CD4-positive, alpha-beta memory T cell (primary cell): ENCODE measurements around the gene ZBTB20. TPM values are rescaled to one million over a fixed set of nuclear protein-coding genes. Genes with fewer than 3 reads are reported as not detected.

Experiments
- CTCF ChIA-PET: fragments of 350-600 bp; sonication (Branson Sonifier 250); formaldehyde crosslinking; loops from one replicate; lab custom pipeline; 2021; ENCODE audit warnings: inconsistent platforms; ENCODE audit not compliant: partially characterized antibody; lab: Charles Lee
- POLR2A ChIA-PET: fragments of 350-600 bp; sonication (Branson Sonifier 250); formaldehyde crosslinking; loops from one replicate; lab custom pipeline; 2021; ENCODE audit not compliant: partially characterized antibody; lab: Charles Lee
- DNase-seq, 5 donors: peaks; one replicate each; pipeline versions ENCODE4 v3.0.0 to v3.0.0-alpha.2; 2020 to 2022; ENCODE audit warnings: mixed read lengths in 1 of 5
- H3K27ac ChIP-seq: one replicate; pipeline ENCODE4 v1.7.0; 2013; ENCODE audit warnings: low read depth, low read length
- H3K27me3 ChIP-seq: 2 replicates; pipeline ENCODE4 v1.7.0; 2013; ENCODE audit warnings: mild to moderate bottlenecking, low read length, moderate library complexity; ENCODE audit not compliant: insufficient read depth
- H3K36me3 ChIP-seq: 2 replicates; pipeline ENCODE4 v1.7.0; 2013; ENCODE audit warnings: mild to moderate bottlenecking, low read length, moderate library complexity; ENCODE audit not compliant: insufficient read depth
- H3K4me1 ChIP-seq: 2 replicates; pipeline ENCODE4 v1.7.0; 2013; ENCODE audit warnings: mild to moderate bottlenecking, low read length, moderate library complexity; ENCODE audit not compliant: insufficient read depth
- H3K4me3 ChIP-seq, 2 donors: one replicate each; pipeline ENCODE4 v1.7.0; 2013; ENCODE audit warnings: low read length in 2 of 2, mild to moderate bottlenecking in 1 of 2
- H3K9me3 ChIP-seq, 2 donors: one replicate each; pipeline ENCODE4 v1.7.0; 2013; ENCODE audit warnings: low read length in 2 of 2, control low read depth in 1 of 2; ENCODE audit not compliant: control insufficient read depth in 1 of 2
- H3K27ac Mint-ChIP-seq, 7 donors: one replicate each; pipeline ENCODE4 v1.8.0; 2020 to 2021; ENCODE audit warnings: mixed read lengths in 7 of 7, mild to moderate bottlenecking in 6 of 7, inconsistent platforms in 3 of 7, moderate library complexity in 3 of 7
- H3K27me3 Mint-ChIP-seq, 2 donors: one replicate each; pipeline ENCODE4 v1.8.0; 2020 to 2021; ENCODE audit warnings: mixed read lengths in 2 of 2
- H3K36me3 Mint-ChIP-seq, 2 donors: one replicate each; pipeline ENCODE4 v1.8.0; 2020 to 2021; ENCODE audit warnings: mixed read lengths in 2 of 2, inconsistent platforms in 1 of 2, mild to moderate bottlenecking in 1 of 2
- H3K4me1 Mint-ChIP-seq, 4 donors: one replicate each; pipeline ENCODE4 v1.8.0; 2020 to 2021; ENCODE audit warnings: mixed read lengths in 4 of 4, mild to moderate bottlenecking in 1 of 4
- H3K4me3 Mint-ChIP-seq, 8 donors: one replicate each; pipeline ENCODE4 v1.8.0; 2020 to 2021; ENCODE audit warnings: mixed read lengths in 8 of 8, mild to moderate bottlenecking in 7 of 8, moderate library complexity in 6 of 8, inconsistent platforms in 3 of 8
- H3K9me3 Mint-ChIP-seq, 8 donors: one replicate each; pipeline ENCODE4 v1.8.0; 2020 to 2021; ENCODE audit warnings: mixed read lengths in 8 of 8, mild to moderate bottlenecking in 5 of 8, inconsistent platforms in 3 of 8, moderate library complexity in 1 of 8
- intact Hi-C: fragments of 100-400 bp; cut with micrococcal nuclease; formaldehyde crosslinking; loops from one replicate; pipeline ENCODE4 v1.15.1; 2023
- polyA plus RNA-seq, 2 donors: library from polyadenylated mRNA; unstranded; fragments of 300-500 nt; fragmentation: Illumina TruSeq; gene quantifications; one replicate each; pipeline ENCODE4 v1.2.3, GENCODE V29; 2021
- total RNA-seq, 2 experiments: library from RNA; stranded (reverse); gene quantifications; one replicate each; pipeline ENCODE4 v1.2.3, GENCODE V29; 2021

ZBTB20 gene
- total and polyA plus RNA-seq, 4 experiments from 2014 or later = 21.9 to 58.4 (median 41.4) TPM

DNA sequence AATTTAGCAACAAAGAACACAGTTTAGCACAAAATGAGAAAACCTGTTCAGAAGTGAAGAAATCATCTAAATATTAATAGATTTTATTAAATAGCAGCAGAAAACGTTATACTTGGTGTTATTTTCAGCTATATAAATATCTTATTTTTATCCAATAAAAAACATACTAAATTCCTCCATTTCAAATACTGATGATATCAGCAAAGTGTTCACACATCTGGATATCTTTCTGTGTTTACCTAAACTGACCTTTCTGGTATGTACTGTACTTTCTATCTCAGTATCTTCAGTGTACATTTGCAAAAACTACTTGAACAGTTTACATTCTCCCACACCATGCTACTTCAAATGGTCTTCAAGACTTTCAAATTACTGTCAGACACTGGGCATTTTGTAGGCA, 179.9 kb downstream of the ZBTB20 start:
- Mint-ChIP-seq H3K27ac (no peak overlapping the region), H3K4me1 (peaks cover 0 to 1% (median 0%) of the 10 kb centered on the region in 4 donors), H3K9me3 (peaks cover 0 to 3% (median 0%) of the 10 kb centered on the region in 8 donors), H3K27me3 (no peaks in the 10 kb centered on the region), H3K36me3 (peaks cover 26 to 34% of the 10 kb centered on the region in 2 donors), H3K4me3 (no peak overlapping the region)
- Histone ChIP-seq H3K36me3 (no peaks in the 10 kb centered on the region), H3K27ac (no peak overlapping the region), H3K9me3 (no peaks in the 10 kb centered on the region), H3K27me3 (no peaks in the 10 kb centered on the region), H3K4me1 (no peaks in the 10 kb centered on the region), H3K4me3 (no peak overlapping the region)
- ChIA-PET POLR2A (no interaction called here), CTCF (no interaction called here)
- intact Hi-C loops = no loop called here
- no peak for DNase-seq

DNA sequence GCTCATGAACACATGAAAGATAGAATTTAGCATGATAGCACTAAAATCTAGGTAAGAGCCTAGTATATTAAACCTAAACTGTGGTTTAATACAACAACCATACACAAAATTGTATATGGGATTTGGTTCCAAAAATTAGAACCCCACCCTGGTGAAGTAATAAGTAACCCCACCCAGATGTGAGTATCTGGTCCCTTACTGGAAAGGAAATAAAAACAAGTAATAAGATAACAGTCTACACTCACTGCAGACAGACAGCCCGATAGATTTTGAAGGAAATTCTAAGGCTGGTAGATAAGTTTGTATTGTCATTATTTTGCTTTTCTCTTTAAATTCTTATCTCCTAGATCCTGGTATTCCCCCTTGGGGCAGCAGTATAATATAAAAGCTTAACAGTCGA, 184.9 kb downstream of the ZBTB20 start:
- Mint-ChIP-seq H3K4me3 (no peak overlapping the region), H3K9me3 (peaks cover 0 to 3% (median 0%) of the 10 kb centered on the region in 8 donors), H3K27me3 (no peaks in the 10 kb centered on the region), H3K27ac (no peak overlapping the region), H3K4me1 (peaks cover 0 to 1% (median 0%) of the 10 kb centered on the region in 4 donors), H3K36me3 (peaks cover 32 to 42% of the 10 kb centered on the region in 2 donors)
- Histone ChIP-seq H3K9me3 (no peaks in the 10 kb centered on the region), H3K4me1 (no peaks in the 10 kb centered on the region), H3K36me3 (no peaks in the 10 kb centered on the region), H3K27me3 (no peaks in the 10 kb centered on the region), H3K4me3 (no peak overlapping the region), H3K27ac (no peak overlapping the region)
- no peak for DNase-seq
- ChIA-PET POLR2A (no interaction called here), CTCF (no interaction called here)
- intact Hi-C loops = no loop called here

DNA sequence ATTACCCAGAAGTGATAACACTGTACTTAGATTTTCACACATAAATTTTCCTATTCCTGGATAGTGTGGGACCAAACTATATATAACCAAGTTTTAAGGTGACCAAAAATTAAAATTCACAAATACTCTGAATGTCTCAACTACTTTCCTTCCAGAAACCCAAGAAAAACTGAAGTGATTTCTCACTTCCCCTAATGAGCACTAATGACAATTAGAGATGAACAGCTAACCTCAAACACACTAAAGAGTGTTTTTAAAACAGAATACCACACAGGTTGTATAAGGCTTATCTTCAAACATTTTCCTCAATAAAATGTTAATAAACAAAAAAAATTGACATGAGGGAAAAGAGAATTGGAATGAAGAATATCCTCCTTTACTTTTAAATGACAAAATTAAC, 188.2 kb downstream of the ZBTB20 start:
- H3K36me3 Mint-ChIP-seq = peaks cover 44 to 51% of the 10 kb centered on the region in 2 donors

DNA sequence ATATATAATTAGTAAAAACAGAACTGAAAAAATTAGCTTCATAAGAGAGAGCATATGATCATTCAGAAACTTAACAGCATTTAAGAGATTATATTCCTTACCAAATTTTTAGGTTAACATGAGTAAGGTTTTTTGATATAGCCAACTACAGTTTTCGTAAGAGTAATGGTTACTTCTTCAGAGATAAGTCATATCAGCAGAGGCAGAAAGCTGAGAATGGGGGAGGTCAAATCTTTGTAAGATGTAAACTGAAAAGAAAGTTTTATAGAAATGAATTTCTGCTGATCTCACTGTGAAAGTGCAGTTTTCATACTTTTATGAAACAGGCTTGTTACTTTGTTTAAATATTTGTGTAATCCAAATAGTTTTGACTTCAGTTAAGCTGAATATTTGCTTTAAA, 193.3 kb downstream of the ZBTB20 start:
- no peak for DNase-seq
- peaks cover 0 to 9% (median 5%) of the 10 kb centered on the region in 4 donors for H3K4me1 Mint-ChIP-seq
- ChIA-PET CTCF (no interaction called here), POLR2A (no interaction called here)
- Histone ChIP-seq H3K27ac (no peak overlapping the region), H3K9me3 (peaks cover 0 to 6% of the 10 kb centered on the region in 2 donors), H3K36me3 (no peaks in the 10 kb centered on the region), H3K27me3 (no peaks in the 10 kb centered on the region), H3K4me1 (no peaks in the 10 kb centered on the region), H3K4me3 (no peak overlapping the region)
- no peak overlapping the region for H3K27ac Mint-ChIP-seq
- intact Hi-C loops = no loop called here
- H3K9me3 Mint-ChIP-seq = peaks cover 2 to 46% (median 22%) of the 10 kb centered on the region in 8 donors
- H3K4me3 Mint-ChIP-seq = no peak overlapping the region
- H3K36me3 Mint-ChIP-seq = peaks cover 48 to 67% of the 10 kb centered on the region in 2 donors
- H3K27me3 Mint-ChIP-seq = no peaks in the 10 kb centered on the region

More for the DNA sequence above, 188.2 kb downstream of the ZBTB20 start:
- Histone ChIP-seq H3K27ac (no peak overlapping the region), H3K4me1 (no peaks in the 10 kb centered on the region), H3K27me3 (no peaks in the 10 kb centered on the region), H3K4me3 (no peak overlapping the region), H3K36me3 (no peaks in the 10 kb centered on the region), H3K9me3 (no peaks in the 10 kb centered on the region)
- peaks cover 0 to 2% (median 0%) of the 10 kb centered on the region in 4 donors for H3K4me1 Mint-ChIP-seq
- no peak overlapping the region for H3K4me3 Mint-ChIP-seq
- no peak for DNase-seq
- intact Hi-C loops = no loop called here
- no peaks in the 10 kb centered on the region for H3K27me3 Mint-ChIP-seq
- H3K27ac Mint-ChIP-seq = peak overlapping the region in 1 of 7 donors; percentile 22
- H3K9me3 Mint-ChIP-seq = peaks cover 0 to 21% (median 10%) of the 10 kb centered on the region in 8 donors
- POLR2A ChIA-PET = no interaction called here
- CTCF ChIA-PET = no interaction called here

DNA sequence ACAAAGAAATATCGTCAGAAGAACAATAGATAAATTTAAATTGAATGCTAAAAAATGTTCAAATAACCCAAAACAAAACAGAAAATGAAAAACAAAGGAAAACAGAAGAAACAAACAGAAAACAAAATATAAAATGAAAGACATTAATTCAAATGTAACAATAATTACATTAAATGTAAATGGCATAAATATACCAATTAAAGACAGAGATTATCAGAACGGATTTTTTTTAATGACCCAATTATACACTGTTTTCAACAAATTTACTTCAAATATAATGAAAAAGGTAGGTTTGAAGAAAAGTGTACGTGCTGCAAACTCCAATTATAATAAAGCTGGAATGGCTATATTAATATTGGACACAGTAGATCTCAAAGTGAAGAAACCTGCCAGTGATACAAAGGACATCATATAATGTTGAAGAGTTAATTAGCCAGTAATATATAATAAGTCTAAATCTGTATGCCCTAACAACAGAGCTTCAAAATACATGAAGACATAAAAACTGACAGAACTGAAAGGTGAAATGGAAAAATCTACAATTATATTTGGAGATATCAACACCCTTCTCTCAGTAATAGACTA, 193.8 kb downstream of the ZBTB20 start:
- no peak overlapping the region for H3K4me3 Mint-ChIP-seq
- H3K27me3 Mint-ChIP-seq = no peaks in the 10 kb centered on the region
- CTCF ChIA-PET = no interaction called here
- no peaks in the 10 kb centered on the region for H3K4me1 ChIP-seq
- H3K9me3 ChIP-seq = peaks cover 0 to 6% of the 10 kb centered on the region in 2 donors
- no peak for DNase-seq
- intact Hi-C loops = no loop called here
- POLR2A ChIA-PET = no interaction called here
- H3K27ac Mint-ChIP-seq = no peak overlapping the region
- H3K36me3 ChIP-seq = no peaks in the 10 kb centered on the region
- H3K4me3 ChIP-seq = no peak overlapping the region
- peaks cover 0 to 9% (median 5%) of the 10 kb centered on the region in 4 donors for H3K4me1 Mint-ChIP-seq
- H3K9me3 Mint-ChIP-seq = peaks cover 2 to 46% (median 22%) of the 10 kb centered on the region in 8 donors
- H3K27me3 ChIP-seq = no peaks in the 10 kb centered on the region
- no peak overlapping the region for H3K27ac ChIP-seq
- H3K36me3 Mint-ChIP-seq = peaks cover 48 to 64% of the 10 kb centered on the region in 2 donors

DNA sequence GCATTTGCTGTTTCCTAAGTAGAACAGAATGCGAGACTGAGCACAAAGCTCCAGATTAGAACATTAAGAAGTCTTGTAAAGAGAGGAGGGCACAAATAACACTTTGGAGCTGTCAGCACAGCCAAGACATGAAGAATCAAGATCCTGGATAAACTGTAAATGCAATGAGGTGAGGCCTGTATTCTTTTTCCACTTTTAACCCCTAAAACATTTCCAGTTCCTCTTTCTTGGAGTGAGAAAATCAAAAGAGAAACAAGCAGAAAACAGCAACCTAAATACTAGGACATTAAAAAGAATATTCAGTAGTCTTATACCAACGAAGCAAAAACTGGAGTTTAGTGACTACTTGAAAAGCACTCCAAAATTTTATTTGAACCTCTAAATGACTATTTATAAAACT, 204.3 kb downstream of the ZBTB20 start:
- H3K4me1 Mint-ChIP-seq = peaks cover 7 to 11% (median 9%) of the 10 kb centered on the region in 4 donors
- no peaks in the 10 kb centered on the region for H3K27me3 Mint-ChIP-seq
- H3K9me3 Mint-ChIP-seq = peaks cover 0 to 13% (median under 1%) of the 10 kb centered on the region in 8 donors
- H3K27ac Mint-ChIP-seq = peak overlapping the region in 1 of 7 donors; percentile 41
- ChIA-PET CTCF (no interaction called here), POLR2A (no interaction called here)
- no peak overlapping the region for H3K4me3 Mint-ChIP-seq
- Histone ChIP-seq H3K4me3 (no peak overlapping the region), H3K27ac (no peak overlapping the region), H3K9me3 (no peaks in the 10 kb centered on the region), H3K36me3 (no peaks in the 10 kb centered on the region), H3K27me3 (no peaks in the 10 kb centered on the region), H3K4me1 (no peaks in the 10 kb centered on the region)
- intact Hi-C loops = no loop called here
- peaks cover 21 to 27% of the 10 kb centered on the region in 2 donors for H3K36me3 Mint-ChIP-seq
- DNase-seq = no peak

DNA sequence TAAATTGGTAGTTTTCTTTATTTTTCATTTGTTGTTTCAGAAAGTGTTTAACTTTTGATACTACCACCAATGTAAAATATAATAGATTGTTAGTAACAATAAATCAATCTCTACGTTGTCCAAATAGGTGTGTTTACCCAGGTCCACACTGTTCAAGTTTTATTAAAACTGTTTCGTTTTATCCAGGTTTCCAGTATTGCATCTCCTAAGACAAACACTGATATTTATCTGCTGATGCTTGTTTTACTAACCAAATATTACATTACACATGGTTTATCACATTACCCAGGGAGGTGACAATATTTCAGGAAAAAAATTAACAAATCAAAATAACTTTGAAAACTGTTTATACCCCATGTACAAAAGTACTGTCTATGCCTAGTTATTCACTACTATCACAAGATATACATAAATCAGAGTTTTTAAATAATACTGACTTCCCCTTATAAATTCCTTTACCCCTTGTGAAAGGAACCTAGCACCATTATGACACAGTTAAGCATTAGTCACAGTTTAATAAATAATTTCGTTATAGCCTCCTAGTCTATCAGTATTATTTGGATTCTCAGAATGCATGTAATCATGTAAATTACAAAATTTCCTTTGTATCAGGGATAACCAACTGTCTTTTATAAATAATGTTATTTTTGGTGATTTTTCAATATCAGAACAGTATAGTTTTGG, 205.3 kb downstream of the ZBTB20 start:
- H3K4me1 ChIP-seq = no peaks in the 10 kb centered on the region
- ChIA-PET POLR2A (no interaction called here), CTCF (no interaction called here)

More for the DNA sequence above, 205.3 kb downstream of the ZBTB20 start:
- DNase-seq = no peak
- no peak overlapping the region for H3K27ac ChIP-seq
- H3K27me3 ChIP-seq = no peaks in the 10 kb centered on the region
- no peak overlapping the region for H3K27ac Mint-ChIP-seq
- no peaks in the 10 kb centered on the region for H3K9me3 ChIP-seq
- peaks cover 0 to 11% (median under 1%) of the 10 kb centered on the region in 8 donors for H3K9me3 Mint-ChIP-seq
- no peak overlapping the region for H3K4me3 ChIP-seq
- peaks cover 6 to 10% (median 8%) of the 10 kb centered on the region in 4 donors for H3K4me1 Mint-ChIP-seq
- H3K4me3 Mint-ChIP-seq = no peak overlapping the region
- intact Hi-C loops = no loop called here
- H3K36me3 Mint-ChIP-seq = peaks cover 25 to 26% of the 10 kb centered on the region in 2 donors
- H3K27me3 Mint-ChIP-seq = no peaks in the 10 kb centered on the region
- no peaks in the 10 kb centered on the region for H3K36me3 ChIP-seq
